ENCODE data around the gene IDH3B. TPM values are rescaled to one million over a fixed set of nuclear protein-coding genes. Genes with fewer than 3 reads are reported as not detected.

The IDH3B gene
- total and polyA plus RNA-seq, 2 of the 13 experiments (the other 11 are each of a cell fraction or from before 2014, with no cell fraction given) = 215 to 254 TPM

- H3K4me2 ChIP-seq (ENCODE audit: low read depth, low read length) = no peak overlapping the region
- H3K36me3 ChIP-seq (replicated peaks in 1 of 2; ENCODE audit: control insufficient read depth in 1 of 2, insufficient read depth in 2 of 2, low read length in 2 of 2) = no peaks in the 10 kb centered on the region
- FAIRE-seq (peak; percentile 37), ATAC-seq (peak; percentile 53), DNase-seq (ENCODE audit: low spot score) (no peak)
- 0% methylated on average over 4 of the region's 4 CpGs for WGBS (ENCODE audit: low lambda C conversion rate)
- CTCF ChIA-PET (ENCODE audit: low intra/inter-chr PET ratio, low total read pairs) = no interaction called here
- intact Hi-C loops (cut with micrococcal nuclease; ENCODE audit: unreplicated experiment) = loop anchor here (2.0 kb wide), 1 partner anchor 147 kb away; no protein-coding TSS in a partner anchor
- no peaks in the 10 kb centered on the region for H4K20me1 ChIP-seq (ENCODE audit: insufficient read depth, low read length)
- no peaks in the 10 kb centered on the region for H3K79me2 ChIP-seq (ENCODE audit: insufficient read depth, low read length)
- no peak overlapping the region for H3K9ac ChIP-seq (ENCODE audit: insufficient read depth, low read depth, low read length)
- H3K9me3 ChIP-seq (ENCODE audit: low read length) = no peaks in the 10 kb centered on the region
- H2AFZ ChIP-seq (ENCODE audit: low read length) = no peak overlapping the region
- in situ Hi-C loops (cut with HindIII; ENCODE audit: extremely low pct_ligation_motif_present, low pct_unique_long_range_greater_than_20kb) = no loop called here
- H3K4me1 ChIP-seq (ENCODE audit: insufficient read depth, low read length) = no peaks in the 10 kb centered on the region
- H3K4me3 ChIP-seq (replicated peaks in 1 of 3; ENCODE audit: insufficient read depth in 1 of 3, low read depth in 2 of 3, low read length in 3 of 3) = no peak overlapping the region
- peaks cover 0 to 38% of the 10 kb centered on the region in 2 experiments; a peak in 3 of 5 replicates for H3K27me3 ChIP-seq (ENCODE audit: control insufficient read depth in 1 of 2, insufficient read depth in 2 of 2, low read length in 2 of 2)
- H3K27ac ChIP-seq (ENCODE audit: extremely low read length, insufficient read depth, low read length) = no peak overlapping the region
- POLR2A ChIA-PET = no interaction called here
- TF ChIP-seq EHMT2 (IDR thresholded peaks at IDR 0.05; ENCODE audit: borderline replicate concordance, low read depth, low read length) (no peak), ADNP (CRISPR knock-in tag; IDR thresholded peaks at IDR 0.05) (no peak), ZNF768 (CRISPR knock-in tag; IDR thresholded peaks at IDR 0.05) (no peak), ZNF317 (CRISPR knock-in tag; IDR thresholded peaks at IDR 0.05) (no peak), FOXA1 (IDR thresholded peaks at IDR 0.05) (no peak), FOXA1 (CRISPR knock-in tag; IDR thresholded peaks at IDR 0.05) (peak; percentile 31; the same call in 1 of the 2 replicates), CTCF (CRISPR knock-in tag; IDR thresholded peaks at IDR 0.05) (peak; percentile 50), FOXK1 (CRISPR knock-in tag; IDR thresholded peaks at IDR 0.05; ENCODE audit: borderline replicate concordance, low read depth) (peak; percentile 35; the same call in 1 of the 2 replicates)
- no TSS peak for BruUV-seq (replicated peaks)
Measured at GRCh38 chr20:2671977-2672376, 8.0 kb upstream of the IDH3B start.

Data from HepG2 (cell line).